HepG2 (cell line): ENCODE measurements around the gene MIPEP. TPM values are rescaled to one million over a fixed set of nuclear protein-coding genes. Genes with fewer than 3 reads are reported as not detected.

Experiments
- ATAC-seq: fragments of 200-7000 bp; cut with Tn5 transposase; 3 replicates; pipeline ENCODE4 v1.9.1; 2020; ENCODE audit warnings: mild to moderate bottlenecking, moderate library complexity
- BruUV-seq: library from RNA; stranded (reverse); fragments of 400-500 nt; replicated peaks from 2 replicates; lab custom pipeline; 2021; lab: Mats Ljungman, UMichigan
- CTCF ChIA-PET: fragments of 300-600 bp; formaldehyde crosslinking; extraction: SDS; loops from one replicate; lab custom pipeline; 2021; ENCODE audit warnings: low total read pairs, inconsistent platforms, low intra/inter-chr PET ratio; lab: Yijun Ruan, JAX
- POLR2A ChIA-PET: fragments of 350-600 bp; sonication (Branson Sonifier 250); formaldehyde crosslinking; loops from one replicate; lab custom pipeline; 2020; ENCODE audit warnings: antibody characterized with exemption, inconsistent platforms; lab: Yijun Ruan, JAX
- DNase-seq: peaks from one replicate; pipeline ENCODE4 v3.0.0-alpha.2; 2015; ENCODE audit warnings: low spot score
- FAIRE-seq: peaks from 3 replicates; lab custom pipeline; 2011; peaks lifted over from hg19 to GRCh38; lab: Jason Lieb, UNC
- H2AFZ ChIP-seq: one replicate; pipeline ENCODE4 v1.6.1; 2011; ENCODE audit warnings: low read length, inconsistent platforms
- H3K27ac ChIP-seq: fragments of 300-600 bp; 3 replicates; pipeline ENCODE4 v1.8.0; 2011; ENCODE audit warnings: mixed run types, mild to moderate bottlenecking, mixed read lengths, low read length, inconsistent platforms; ENCODE audit not compliant: insufficient read depth; ENCODE audit errors: extremely low read length
- H3K27me3 ChIP-seq, 2 experiments: fragments of 200-600 bp in 1 of 2; 2 replicates in 1 of 2; 3 replicates in 1 of 2; pipeline versions ENCODE4 v1.6.0 to v1.8.0; 2011; ENCODE audit warnings: low read length in 2 of 2, mild to moderate bottlenecking in 2 of 2, moderate library complexity in 2 of 2, inconsistent platforms in 1 of 2; ENCODE audit not compliant: insufficient read depth in 2 of 2, control insufficient read depth in 1 of 2
- H3K36me3 ChIP-seq, 2 experiments: fragments of 200-600 bp in 1 of 2; replicated peaks in 1 of 2; 2 replicates in 1 of 2; 3 replicates in 1 of 2; pipeline versions ENCODE4 v1.5.1 to v1.8.0; 2011; ENCODE audit warnings: low read length in 2 of 2, inconsistent platforms in 1 of 2; ENCODE audit not compliant: insufficient read depth in 2 of 2, control insufficient read depth in 1 of 2
- H3K4me1 ChIP-seq: 2 replicates; pipeline ENCODE4 v1.5.1; 2012; ENCODE audit warnings: low read length, inconsistent platforms; ENCODE audit not compliant: insufficient read depth
- H3K4me2 ChIP-seq: 2 replicates; pipeline ENCODE4 v1.6.0; 2011; ENCODE audit warnings: low read depth, low read length, inconsistent platforms
- H3K4me3 ChIP-seq, 3 experiments: fragments of 200-600 bp in 1 of 3; sonication (generic), shearing (Covaris generic) in 1 of 3; replicated peaks in 1 of 3; 2 replicates each; pipeline ENCODE4 v1.5.1; 2011 to 2016; ENCODE audit warnings: low read length in 3 of 3, inconsistent platforms in 2 of 3, low read depth in 2 of 3, mild to moderate bottlenecking in 2 of 3, control low read depth in 1 of 3, mixed read lengths in 1 of 3; ENCODE audit not compliant: insufficient read depth in 1 of 3
- H3K79me2 ChIP-seq: one replicate; pipeline ENCODE4 v1.6.1; 2011; ENCODE audit warnings: low read length, inconsistent platforms; ENCODE audit not compliant: insufficient read depth
- H3K9ac ChIP-seq: 2 replicates; pipeline ENCODE4 v1.6.0; 2011; ENCODE audit warnings: mild to moderate bottlenecking, low read depth, low read length, inconsistent platforms; ENCODE audit not compliant: insufficient read depth
- H3K9me3 ChIP-seq: 2 replicates; pipeline ENCODE4 v1.5.1; 2012; ENCODE audit warnings: mild to moderate bottlenecking, low read length
- H4K20me1 ChIP-seq: 2 replicates; pipeline ENCODE4 v1.6.0; 2011; ENCODE audit warnings: inconsistent platforms, mild to moderate bottlenecking, low read length, moderate library complexity; ENCODE audit not compliant: insufficient read depth
- AGO1 ChIP-seq: fragments of 200-400 bp; formaldehyde crosslinking; IDR thresholded peaks from 2 replicates; pipeline ENCODE4 v1.6.1; 2017; ENCODE audit warnings: mild to moderate bottlenecking, low read depth, low read length, moderate library complexity; ENCODE audit not compliant: poor library complexity, severe bottlenecking
- ARNTL ChIP-seq: sonication (generic); formaldehyde crosslinking; IDR thresholded peaks from 2 replicates; pipeline ENCODE4 v1.4.0; 2020; ENCODE audit warnings: mild to moderate bottlenecking, missing genetic modification reagents
- BHLHE40 ChIP-seq: IDR thresholded peaks from 2 replicates; pipeline ENCODE4 v1.6.1; 2011; ENCODE audit warnings: low read length, improper control_type of control experiment
- NBN ChIP-seq: fragments of 450-650 bp; conservative IDR thresholded peaks from 2 replicates; pipeline ENCODE4 v1.6.1; 2017
- NCOR1 ChIP-seq: fragments of 200-600 bp; sonication (generic); IDR thresholded peaks from 2 replicates; pipeline ENCODE4 v1.7.0; 2017; ENCODE audit warnings: antibody characterized with exemption, low read length, borderline replicate concordance
- NPAS2 ChIP-seq: sonication (generic); formaldehyde crosslinking; IDR thresholded peaks from 2 replicates; pipeline ENCODE4 v1.8.0; 2022; ENCODE audit warnings: mild to moderate bottlenecking, missing genetic modification reagents, borderline replicate concordance
- SIN3B ChIP-seq: fragments of 150-350 bp; IDR thresholded peaks from 2 replicates; pipeline ENCODE4 v1.6.1; 2014; ENCODE audit warnings: low read length
- SMAD3 ChIP-seq: sonication (generic); formaldehyde crosslinking; IDR thresholded peaks from 2 replicates; pipeline ENCODE4 v1.4.0; 2020; ENCODE audit warnings: missing genetic modification reagents
- TBX3 ChIP-seq: fragments of 450-650 bp; IDR thresholded peaks from 2 replicates; pipeline ENCODE4 v1.6.1; 2017; ENCODE audit warnings: antibody characterized with exemption, mild to moderate bottlenecking, inconsistent platforms, borderline replicate concordance
- U2AF2 ChIP-seq: fragments of 200-400 bp; formaldehyde crosslinking; IDR thresholded peaks from 2 replicates; pipeline ENCODE4 v1.6.1; 2017; ENCODE audit warnings: low read depth, mild to moderate bottlenecking, low read length
- ZKSCAN5 ChIP-seq: sonication (generic); formaldehyde crosslinking; IDR thresholded peaks from 2 replicates; pipeline ENCODE4 v1.5.1; 2020; ENCODE audit warnings: mild to moderate bottlenecking, missing genetic modification reagents
- ZNF276 ChIP-seq: sonication (generic); formaldehyde crosslinking; IDR thresholded peaks from 2 replicates; pipeline ENCODE4 v1.4.0; 2020; ENCODE audit warnings: mild to moderate bottlenecking, low read depth, missing genetic modification reagents
- ZNF350 ChIP-seq: sonication (generic); formaldehyde crosslinking; IDR thresholded peaks from 2 replicates; pipeline ENCODE4 v1.4.0; 2020; ENCODE audit warnings: mild to moderate bottlenecking, low read depth, missing genetic modification reagents, borderline replicate concordance
- ZNF768 ChIP-seq: sonication (generic); formaldehyde crosslinking; IDR thresholded peaks from 2 replicates; pipeline ENCODE4 v1.4.0; 2020; ENCODE audit warnings: missing genetic modification reagents
- ZSCAN12 ChIP-seq: sonication (generic); formaldehyde crosslinking; IDR thresholded peaks from 2 replicates; pipeline ENCODE4 v1.9.0; 2021; ENCODE audit warnings: mild to moderate bottlenecking, missing genetic modification reagents
- WGBS: methylation state at CpG from one replicate; pipeline ENCODE4 v1.1.6; 2017; ENCODE audit warnings: low lambda C conversion rate; 5-methylcytosine and 5-hydroxymethylcytosine counted together
- in situ Hi-C: cut with HindIII; loops from 2 replicates; pipeline ENCODE4 v1.10.0; 2017; ENCODE audit warnings: low pct_unique_long_range_greater_than_20kb; ENCODE audit not compliant: extremely low pct_ligation_motif_present
- intact Hi-C: fragments of 100-400 bp; cut with micrococcal nuclease; formaldehyde crosslinking; loops from one replicate; pipeline ENCODE4 v1.10.0; 2022; ENCODE audit not compliant: unreplicated experiment
- polyA plus RNA-seq, 8 experiments: library from polyadenylated mRNA; depleted of rRNA in 3 of 8; stranded (reverse) in 7 of 8; unstranded in 1 of 8; fragments of >200 nt; fragmentation: Illumina TruSeq in 4 of 8; extraction: Trizol in 4 of 8; gene quantifications; 2 replicates each; pipeline versions ENCODE4 v1.2.1 to v1.2.3, GENCODE V29; 2011 to 2016; ENCODE audit warnings: low read depth in 4 of 8, missing spikeins in 1 of 8, mixed read lengths in 1 of 8; ENCODE audit not compliant: insufficient read depth in 1 of 8
- total RNA-seq, 5 experiments: library from RNA; depleted of rRNA; stranded (reverse); fragments of >200 nt; fragmentation: Illumina TruSeq; extraction: Trizol; gene quantifications; 2 replicates each; pipeline ENCODE4 v1.2.3, GENCODE V29; 2016; ENCODE audit warnings: low read depth in 1 of 5

Gene MIPEP
- total and polyA plus RNA-seq, 2 of the 13 experiments (the other 11 are each of a cell fraction or from before 2014, with no cell fraction given): 9.3 to 24.1 TPM

- no TSS peak for BruUV-seq
- H3K36me3 ChIP-seq: no peaks in the 10 kb centered on the region
- ChIA-PET CTCF (no interaction called here), POLR2A (no interaction called here)
- no peaks in the 10 kb centered on the region for H4K20me1 ChIP-seq
- no peaks in the 10 kb centered on the region for H3K79me2 ChIP-seq
- no peak for ATAC-seq
- FAIRE-seq: no peak
- no peaks in the 10 kb centered on the region for H3K9me3 ChIP-seq
- DNase-seq: no peak
- in situ Hi-C loops: no loop called here
- no peak overlapping the region for H2AFZ ChIP-seq
- no peak overlapping the region for H3K4me2 ChIP-seq
- no peak overlapping the region for H3K9ac ChIP-seq
- intact Hi-C loops: no loop called here
- no peak overlapping the region for H3K4me3 ChIP-seq
- no peak for TF ChIP-seq ZNF768
- TF ChIP-seq ARNTL: no peak
- TF ChIP-seq TBX3: no peak
- TF ChIP-seq NPAS2 (CRISPR knock-in tag): no peak
- no peak for TF ChIP-seq ZKSCAN5 (CRISPR knock-in tag)
- no peak for TF ChIP-seq NCOR1
- no peak for TF ChIP-seq ZNF350 (CRISPR knock-in tag)
- TF ChIP-seq ZNF276: no peak
- no peak for TF ChIP-seq BHLHE40
- TF ChIP-seq AGO1: no peak
- no peak for TF ChIP-seq NBN
- no peak for TF ChIP-seq SMAD3 (CRISPR knock-in tag)
- TF ChIP-seq U2AF2: no peak
- no peak for TF ChIP-seq ZSCAN12
- TF ChIP-seq SIN3B: no peak
- 0 out of 5 replicates have a peak, but pooled peaks cover 0 to 1% of the 10 kb centered on the region in 2 experiments for H3K27me3 ChIP-seq
- H3K27ac ChIP-seq: no peak overlapping the region
- WGBS: 92% methylated on average over 20 of the region's 28 CpGs
- H3K4me1 ChIP-seq: no peaks in the 10 kb centered on the region
Measured at GRCh38 chr13:23695196-23695595, 194.0 kb downstream of the MIPEP start.
